Suprapubic skin (tissue), 4 donors: ENCODE results near the gene IL1A. TPM values are rescaled to one million over a fixed set of nuclear protein-coding genes. Genes with fewer than 3 reads are reported as not detected.

Source experiments
- DNase-seq, 2 donors: peaks; one replicate each; pipeline ENCODE4 v3.0.0-alpha.2; 2019; ENCODE audit warnings: low spot score in 2 of 2
- H3K27ac ChIP-seq: fragments of 200-600 bp; sonication (generic); one replicate; pipeline ENCODE4 v1.5.1; 2019
- H3K27me3 ChIP-seq: fragments of 200-600 bp; sonication (generic); one replicate; pipeline ENCODE4 v1.5.1; 2019
- H3K36me3 ChIP-seq: fragments of 200-600 bp; sonication (generic); one replicate; pipeline ENCODE4 v1.5.1; 2019
- H3K4me1 ChIP-seq: fragments of 200-600 bp; sonication (generic); one replicate; pipeline ENCODE4 v1.5.1; 2019
- H3K4me3 ChIP-seq: fragments of 200-600 bp; sonication (generic); one replicate; pipeline ENCODE4 v1.5.1; 2019; ENCODE audit warnings: mild to moderate bottlenecking
- H3K9me3 ChIP-seq: fragments of 200-600 bp; sonication (generic); one replicate; pipeline ENCODE4 v1.5.1; 2019
- EP300 ChIP-seq: sonication (generic); formaldehyde crosslinking; IDR thresholded peaks from one replicate; pipeline ENCODE4 v1.6.1; 2017; ENCODE audit warnings: antibody characterized with exemption
- POLR2A ChIP-seq, 2 donors: fragments of 450-650 bp; IDR thresholded peaks; one replicate each; pipeline ENCODE4 v1.6.1; 2017; ENCODE audit warnings: antibody characterized with exemption in 2 of 2, mild to moderate bottlenecking in 2 of 2, moderate library complexity in 2 of 2
- POLR2AphosphoS5 ChIP-seq, 3 donors: sonication (generic); formaldehyde crosslinking; IDR thresholded peaks; one replicate each; pipeline ENCODE4 v1.6.1; 2017; ENCODE audit warnings: antibody characterized with exemption in 3 of 3
- WGBS: methylation state at CpG from one replicate; pipeline ENCODE4 v1.1.5; 2018; 5-methylcytosine and 5-hydroxymethylcytosine counted together
- total RNA-seq, 4 donors: library from RNA; depleted of rRNA; stranded (reverse); fragments of >200 nt; gene quantifications; one replicate each; pipeline ENCODE4 v1.1.0, GENCODE V29; 2016
- TF ChIP-seq, protein P1 (sequence below), 2 donors: fragments of 200-600 bp in 1 of 2; fragments of 450-650 bp in 1 of 2; sonication (generic) in 1 of 2; IDR thresholded peaks; one replicate each; pipeline ENCODE4 v1.5.1; 2016 to 2019; ENCODE audit warnings: antibody characterized with exemption in 2 of 2, mild to moderate bottlenecking in 1 of 2, moderate library complexity in 1 of 2

The IL1A gene
- total RNA-seq, 4 donors from 2014 or later: 0.49 to 1.1 (median 0.76) TPM; not detected in 1

DNA sequence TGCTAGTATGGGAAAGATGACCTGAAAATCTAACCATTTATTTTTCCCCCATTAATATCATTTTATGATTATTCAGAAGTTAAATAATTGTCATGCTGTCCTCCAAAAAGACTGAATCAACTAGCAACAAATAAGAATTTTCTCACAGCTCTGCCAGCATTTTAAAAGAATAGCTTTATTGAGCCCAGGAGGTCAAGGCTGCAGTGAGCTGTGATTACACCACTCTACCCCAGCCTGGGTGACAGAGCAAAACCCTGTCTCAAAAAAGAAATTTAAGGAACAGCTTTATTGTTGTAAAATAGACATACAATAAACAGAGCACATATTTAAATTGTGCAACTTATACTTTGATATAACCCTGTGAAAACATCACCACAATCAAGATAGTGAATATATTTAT, 24.8 kb upstream of the IL1A start:
- TF ChIP-seq POLR2AphosphoS5 (IDR thresholded peaks at IDR 0.05): no peak
- TF ChIP-seq EP300: no peak
- TF ChIP-seq, protein P1, sequence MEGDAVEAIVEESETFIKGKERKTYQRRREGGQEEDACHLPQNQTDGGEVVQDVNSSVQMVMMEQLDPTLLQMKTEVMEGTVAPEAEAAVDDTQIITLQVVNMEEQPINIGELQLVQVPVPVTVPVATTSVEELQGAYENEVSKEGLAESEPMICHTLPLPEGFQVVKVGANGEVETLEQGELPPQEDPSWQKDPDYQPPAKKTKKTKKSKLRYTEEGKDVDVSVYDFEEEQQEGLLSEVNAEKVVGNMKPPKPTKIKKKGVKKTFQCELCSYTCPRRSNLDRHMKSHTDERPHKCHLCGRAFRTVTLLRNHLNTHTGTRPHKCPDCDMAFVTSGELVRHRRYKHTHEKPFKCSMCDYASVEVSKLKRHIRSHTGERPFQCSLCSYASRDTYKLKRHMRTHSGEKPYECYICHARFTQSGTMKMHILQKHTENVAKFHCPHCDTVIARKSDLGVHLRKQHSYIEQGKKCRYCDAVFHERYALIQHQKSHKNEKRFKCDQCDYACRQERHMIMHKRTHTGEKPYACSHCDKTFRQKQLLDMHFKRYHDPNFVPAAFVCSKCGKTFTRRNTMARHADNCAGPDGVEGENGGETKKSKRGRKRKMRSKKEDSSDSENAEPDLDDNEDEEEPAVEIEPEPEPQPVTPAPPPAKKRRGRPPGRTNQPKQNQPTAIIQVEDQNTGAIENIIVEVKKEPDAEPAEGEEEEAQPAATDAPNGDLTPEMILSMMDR (IDR thresholded peaks at IDR 0.05): no peak
- no peak for TF ChIP-seq POLR2A (IDR thresholded peaks at IDR 0.05)
- H3K27ac ChIP-seq: no peak overlapping the region
- DNase-seq: no peak
- no peaks in the 10 kb centered on the region for H3K27me3 ChIP-seq
- no peak overlapping the region for H3K4me3 ChIP-seq
- no peaks in the 10 kb centered on the region for H3K36me3 ChIP-seq
- H3K9me3 ChIP-seq: no peaks in the 10 kb centered on the region
- H3K4me1 ChIP-seq: peaks cover 30% of the 10 kb centered on the region

- TF ChIP-seq EP300 (no peak), POLR2AphosphoS5 (IDR thresholded peaks at IDR 0.05) (no peak), POLR2A (IDR thresholded peaks at IDR 0.05) (no peak)
- TF ChIP-seq, protein P1 (IDR thresholded peaks at IDR 0.05): no peak
- 94% methylated on average over 3 of the region's 3 CpGs for whole genome bisulfite sequencing
- H3K36me3 ChIP-seq: no peaks in the 10 kb centered on the region
- no peaks in the 10 kb centered on the region for H3K9me3 ChIP-seq
- no peak overlapping the region for H3K27ac ChIP-seq
- no peak overlapping the region for H3K4me3 ChIP-seq
- no peaks in the 10 kb centered on the region for H3K27me3 ChIP-seq
- DNase-seq: no peak
- H3K4me1 ChIP-seq: peaks cover 12% of the 10 kb centered on the region
These were observed 23.0 kb upstream of the IL1A start for GRCh38 chr2:112807233-112807807.

DNA sequence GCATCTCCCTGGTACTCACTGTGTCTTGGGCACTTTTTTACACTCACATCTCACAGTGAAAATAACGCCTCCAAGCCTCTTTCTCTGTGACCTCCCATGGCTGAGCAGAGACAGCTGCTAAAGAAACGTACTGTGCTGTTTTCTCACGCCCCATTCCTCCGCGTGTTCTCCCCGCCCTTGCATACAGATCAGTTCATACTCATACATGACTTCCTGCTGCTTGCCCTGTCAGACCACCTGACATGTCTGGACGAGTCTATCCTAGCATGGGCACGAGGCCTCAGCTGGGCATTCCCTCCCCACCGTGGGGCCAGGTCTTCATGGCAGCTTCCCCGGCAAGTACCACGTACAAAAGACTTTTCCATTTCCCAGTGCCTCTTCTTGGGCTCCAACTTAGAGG, 21.2 kb upstream of the IL1A start:
- H3K4me3 ChIP-seq: no peak overlapping the region
- no peak for DNase-seq
- H3K27ac ChIP-seq: no peak overlapping the region
- H3K27me3 ChIP-seq: no peaks in the 10 kb centered on the region
- peaks cover 4% of the 10 kb centered on the region for H3K4me1 ChIP-seq
- 45% methylated on average over 11 of the region's 11 CpGs for WGBS
- no peak for TF ChIP-seq EP300
- no peak for TF ChIP-seq POLR2AphosphoS5 (IDR thresholded peaks at IDR 0.05)
- TF ChIP-seq, protein P1 (IDR thresholded peaks at IDR 0.05): no peak
- no peak for TF ChIP-seq POLR2A (IDR thresholded peaks at IDR 0.05)
- H3K9me3 ChIP-seq: no peaks in the 10 kb centered on the region
- H3K36me3 ChIP-seq: no peaks in the 10 kb centered on the region

- Histone ChIP-seq H3K9me3 (no peaks in the 10 kb centered on the region), H3K27ac (no peak overlapping the region), H3K4me3 (no peak overlapping the region), H3K4me1 (peaks cover 4% of the 10 kb centered on the region), H3K27me3 (no peaks in the 10 kb centered on the region), H3K36me3 (no peaks in the 10 kb centered on the region)
- TF ChIP-seq EP300 (no peak), POLR2A (IDR thresholded peaks at IDR 0.05) (no peak), POLR2AphosphoS5 (IDR thresholded peaks at IDR 0.05) (no peak)
- TF ChIP-seq, protein P1 (IDR thresholded peaks at IDR 0.05): no peak
- DNase-seq: no peak
- WGBS: 73% methylated on average over 5 of the region's 5 CpGs
These were observed 19.6 kb upstream of the IL1A start for GRCh38 chr2:112803691-112804521.

- H3K27ac ChIP-seq: no peak overlapping the region
- 77% methylated on average over 4 of the region's 4 CpGs for WGBS
- peaks cover 4% of the 10 kb centered on the region for H3K4me1 ChIP-seq
These were observed 16.7 kb upstream of the IL1A start for GRCh38 chr2:112800881-112801583.

More at GRCh38 chr2:112800881-112801583, 16.7 kb upstream of the IL1A start:
- no peaks in the 10 kb centered on the region for H3K9me3 ChIP-seq
- no peak for DNase-seq
- TF ChIP-seq POLR2A (IDR thresholded peaks at IDR 0.05) (no peak), EP300 (no peak), POLR2AphosphoS5 (IDR thresholded peaks at IDR 0.05) (no peak)
- TF ChIP-seq, protein P1 (IDR thresholded peaks at IDR 0.05): no peak
- no peaks in the 10 kb centered on the region for H3K36me3 ChIP-seq
- no peaks in the 10 kb centered on the region for H3K27me3 ChIP-seq
- no peak overlapping the region for H3K4me3 ChIP-seq
